ENCODE measurements around the gene TPRG1.

GRCh38 chr3:189143771-189144170, 28.0 kb upstream of the TPRG1 start:
- TF ChIP-seq POLR2A (IDR thresholded peaks at IDR 0.05) (no peak), CTCF (IDR thresholded peaks at IDR 0.05) (no peak), POLR2AphosphoS5 (IDR thresholded peaks at IDR 0.05) (no peak)
